Stomach (tissue), 4 donors: ENCODE measurements around the gene XIRP2.

ENCODE experiments used
- EP300 ChIP-seq: sonication (generic); formaldehyde crosslinking; IDR thresholded peaks from one replicate; pipeline ENCODE4 v1.6.1; 2017; ENCODE audit warnings: antibody characterized with exemption
- TF ChIP-seq, protein P1 (sequence below), 7 experiments: fragments of 450-650 bp in 4 of 7; fragments of 200-600 bp in 3 of 7; sonication (generic) in 3 of 7; IDR thresholded peaks; one replicate each; pipeline ENCODE4 v1.5.1; 2016 to 2019; ENCODE audit warnings: antibody characterized with exemption in 7 of 7, control low read depth in 2 of 7, mild to moderate bottlenecking in 1 of 7

- TF ChIP-seq, protein P1, sequence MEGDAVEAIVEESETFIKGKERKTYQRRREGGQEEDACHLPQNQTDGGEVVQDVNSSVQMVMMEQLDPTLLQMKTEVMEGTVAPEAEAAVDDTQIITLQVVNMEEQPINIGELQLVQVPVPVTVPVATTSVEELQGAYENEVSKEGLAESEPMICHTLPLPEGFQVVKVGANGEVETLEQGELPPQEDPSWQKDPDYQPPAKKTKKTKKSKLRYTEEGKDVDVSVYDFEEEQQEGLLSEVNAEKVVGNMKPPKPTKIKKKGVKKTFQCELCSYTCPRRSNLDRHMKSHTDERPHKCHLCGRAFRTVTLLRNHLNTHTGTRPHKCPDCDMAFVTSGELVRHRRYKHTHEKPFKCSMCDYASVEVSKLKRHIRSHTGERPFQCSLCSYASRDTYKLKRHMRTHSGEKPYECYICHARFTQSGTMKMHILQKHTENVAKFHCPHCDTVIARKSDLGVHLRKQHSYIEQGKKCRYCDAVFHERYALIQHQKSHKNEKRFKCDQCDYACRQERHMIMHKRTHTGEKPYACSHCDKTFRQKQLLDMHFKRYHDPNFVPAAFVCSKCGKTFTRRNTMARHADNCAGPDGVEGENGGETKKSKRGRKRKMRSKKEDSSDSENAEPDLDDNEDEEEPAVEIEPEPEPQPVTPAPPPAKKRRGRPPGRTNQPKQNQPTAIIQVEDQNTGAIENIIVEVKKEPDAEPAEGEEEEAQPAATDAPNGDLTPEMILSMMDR (IDR thresholded peaks at IDR 0.05), result no peak
- no peak for TF ChIP-seq EP300
Measured at GRCh38 chr2:167198576-167198975, 310.3 kb downstream of the XIRP2 start.
